Measurements from ENCODE around the gene EFNB1. TPM values are rescaled to one million over a fixed set of nuclear protein-coding genes. Genes with fewer than 3 reads are reported as not detected.

EFNB1 gene
- total and polyA plus RNA-seq, 2 of the 4 experiments (the other 2 are of a cell fraction) = 17.9 to 26.8 TPM

GRCh38 chrX:68877606-68878005 is 48.8 kb downstream of the EFNB1 start:
- Histone ChIP-seq H2AK5ac (ENCODE audit: low read depth, low read length) (no peak overlapping the region), H3K56ac (ENCODE audit: extremely low read depth, insufficient read depth, low read length) (no peak overlapping the region), H2AK9ac (replicated peaks; ENCODE audit: low read depth, low read length, poor library complexity) (no peak overlapping the region), H2BK5ac (ENCODE audit: low read depth, low read length, poor library complexity, severe bottlenecking) (no peak overlapping the region), H2BK15ac (ENCODE audit: low read depth, low read length) (no peak overlapping the region), H3K36me3 (ENCODE audit: control insufficient read depth, insufficient read depth, low read length) (no peaks in the 10 kb centered on the region), H4K5ac (ENCODE audit: low read depth, low read length) (no peak overlapping the region), H3K14ac (replicated peaks; ENCODE audit: low read depth, low read length) (no peak overlapping the region), H3K9ac (ENCODE audit: low read depth, low read length) (no peak overlapping the region), H3K4ac (ENCODE audit: low read depth, low read length) (no peak overlapping the region), H3K4me3 (ENCODE audit: insufficient read depth, low read depth, low read length) (no peak overlapping the region), H3K4me1 (ENCODE audit: control insufficient read depth, insufficient read depth, low read length) (no peaks in the 10 kb centered on the region), H3K79me1 (ENCODE audit: low read depth in 1 of 2, low read length in 2 of 2) (no peaks in the 10 kb centered on the region), H2BK120ac (ENCODE audit: low read depth, low read length) (no peak overlapping the region), H2BK20ac (ENCODE audit: low read depth, low read length) (no peak overlapping the region), H4K20me1 (ENCODE audit: insufficient read depth, low read length) (no peaks in the 10 kb centered on the region; the same call in 1 of the 2 replicates), H3K4me2 (ENCODE audit: low read depth, low read length) (no peak overlapping the region), H3K27me3 (ENCODE audit: control insufficient read depth, insufficient read depth, low read length) (peaks cover 69% of the 10 kb centered on the region), H4K8ac (ENCODE audit: low read depth in 2 of 2, low read length in 2 of 2) (no peak overlapping the region), H4K91ac (ENCODE audit: insufficient read depth, low read depth, low read length) (no peak overlapping the region), H3K23ac (ENCODE audit: low read depth, low read length) (no peak overlapping the region), H3K9me3 (ENCODE audit: control insufficient read depth, insufficient read depth, low read length) (no peaks in the 10 kb centered on the region), H3K27ac (ENCODE audit: insufficient read depth, low read length) (no peak overlapping the region), H3K18ac (ENCODE audit: low read depth, low read length) (no peak overlapping the region), H3K9me1 (ENCODE audit: insufficient read depth, low read length) (no peaks in the 10 kb centered on the region), H2AFZ (replicated peaks; ENCODE audit: low read length, poor library complexity) (no peak overlapping the region)
- ChIA-PET POLR2A (ENCODE audit: unreplicated experiment) (no interaction called here), CTCF (no interaction called here)
- dilution Hi-C loops (cut with HindIII; ENCODE audit: low sequenced_read_pairs, unreplicated experiment) = no loop called here
- no peak for ATAC-seq (ENCODE audit: low read depth)
- in situ Hi-C loops (cut with MboI; ENCODE audit: low sequenced_read_pairs) = no loop called here
- intact Hi-C loops (cut with micrococcal nuclease) = no loop called here
- no peak for DNase-seq
- no TSS peak for BruUV-seq (replicated peaks)
- TF ChIP-seq MAFK (IDR thresholded peaks at IDR 0.05; ENCODE audit: low read depth, low read length) (no peak), USF2 (IDR thresholded peaks at IDR 0.05; ENCODE audit: low read depth, low read length) (no peak), CEBPB (IDR thresholded peaks at IDR 0.05; ENCODE audit: low read depth, low read length) (no peak), NFE2L2 (IDR thresholded peaks at IDR 0.05; ENCODE audit: low read depth, low read length) (no peak), FOS (IDR thresholded peaks at IDR 0.05; ENCODE audit: low read depth, low read length) (no peak), MXI1 (IDR thresholded peaks at IDR 0.05; ENCODE audit: borderline replicate concordance, low read depth, low read length) (no peak)
- 60% methylated on average over 3 of the region's 9 CpGs; no CpG with 5 or more reads in 1 of the 2 experiments for WGBS, 2 experiments (ENCODE audit: extremely low coverage in 2 of 2, insufficient read length in 1 of 2)
